H9 (cell line): ENCODE measurements around the gene TEX12. TPM values are rescaled to one million over a fixed set of nuclear protein-coding genes. Genes with fewer than 3 reads are reported as not detected.

ENCODE experiments used
- DNase-seq: peaks from one replicate; pipeline ENCODE4 v3.0.0-alpha.2; 2017
- H2AFZ ChIP-seq: one replicate; pipeline ENCODE4 v1.6.1; 2013; ENCODE audit warnings: mild to moderate bottlenecking, low read length, control low read depth, moderate library complexity
- H2AK5ac ChIP-seq: 2 replicates; pipeline ENCODE4 v1.6.1; 2013; ENCODE audit warnings: low read length, control low read depth, mixed read lengths; ENCODE audit not compliant: insufficient read length
- H2BK120ac ChIP-seq: one replicate; pipeline ENCODE4 v1.6.1; 2013; ENCODE audit warnings: low read depth, mild to moderate bottlenecking, low read length, control low read depth, inconsistent platforms; ENCODE audit not compliant: poor library complexity, severe bottlenecking
- H2BK12ac ChIP-seq: 2 replicates; pipeline ENCODE4 v1.6.1; 2013; ENCODE audit warnings: low read length, control low read depth, mixed read lengths, low read depth; ENCODE audit not compliant: insufficient read length
- H2BK15ac ChIP-seq: 2 replicates; pipeline ENCODE4 v1.6.1; 2013; ENCODE audit warnings: low read depth, low read length, control low read depth
- H2BK20ac ChIP-seq: one replicate; pipeline ENCODE4 v1.6.1; 2013; ENCODE audit warnings: low read depth, mild to moderate bottlenecking, low read length, control low read depth, inconsistent platforms; ENCODE audit not compliant: poor library complexity, severe bottlenecking
- H2BK5ac ChIP-seq: 2 replicates; pipeline ENCODE4 v1.6.1; 2013; ENCODE audit warnings: low read length, control low read depth, mixed read lengths; ENCODE audit not compliant: insufficient read length
- H3K14ac ChIP-seq: 2 replicates; pipeline ENCODE4 v1.6.1; 2013; ENCODE audit warnings: low read length, control low read depth; ENCODE audit not compliant: insufficient read depth
- H3K18ac ChIP-seq: 2 replicates; pipeline ENCODE4 v1.6.1; 2013; ENCODE audit warnings: low read depth, mild to moderate bottlenecking, mixed read lengths, low read length, control low read depth; ENCODE audit not compliant: insufficient read length
- H3K23ac ChIP-seq: 2 replicates; pipeline ENCODE4 v1.6.1; 2013; ENCODE audit warnings: low read length, control low read depth, mixed read lengths, low read depth; ENCODE audit not compliant: insufficient read length
- H3K23me2 ChIP-seq: 2 replicates; pipeline ENCODE4 v1.6.1; 2013; ENCODE audit warnings: low read depth, mild to moderate bottlenecking, mixed read lengths, low read length, control low read depth; ENCODE audit not compliant: insufficient read length, poor library complexity, severe bottlenecking
- H3K27ac ChIP-seq: 2 replicates; pipeline ENCODE4 v1.5.1; 2013; ENCODE audit warnings: low read length, control low read depth, mixed read lengths, low read depth; ENCODE audit not compliant: insufficient read length
- H3K27me3 ChIP-seq: 2 replicates; pipeline ENCODE4 v1.6.1; 2013; ENCODE audit warnings: low read length, control low read depth, inconsistent platforms; ENCODE audit not compliant: insufficient read depth
- H3K4ac ChIP-seq: 2 replicates; pipeline ENCODE4 v1.6.1; 2013; ENCODE audit warnings: low read depth, mild to moderate bottlenecking, control low read depth, inconsistent platforms, low read length, moderate library complexity
- H3K4me1 ChIP-seq: 2 replicates; pipeline ENCODE4 v1.6.1; 2013; ENCODE audit warnings: low read length, control low read depth, inconsistent platforms; ENCODE audit not compliant: insufficient read depth
- H3K4me2 ChIP-seq: 2 replicates; pipeline ENCODE4 v1.6.1; 2013; ENCODE audit warnings: low read length, control low read depth, mixed read lengths; ENCODE audit not compliant: insufficient read length, insufficient read depth
- H3K56ac ChIP-seq: 2 replicates; pipeline ENCODE4 v1.6.1; 2013; ENCODE audit warnings: low read depth, mild to moderate bottlenecking, mixed read lengths, low read length, control low read depth; ENCODE audit not compliant: insufficient read length
- H3K79me1 ChIP-seq: 2 replicates; pipeline ENCODE4 v1.6.1; 2013; ENCODE audit warnings: low read depth, mild to moderate bottlenecking, moderate library complexity, low read length, control low read depth, inconsistent platforms; ENCODE audit not compliant: insufficient read depth, poor library complexity, severe bottlenecking
- H3K79me2 ChIP-seq: 2 replicates; pipeline ENCODE4 v1.6.1; 2013; ENCODE audit warnings: low read length, control low read depth, inconsistent platforms; ENCODE audit not compliant: insufficient read depth
- H3K9ac ChIP-seq: 2 replicates; pipeline ENCODE4 v1.6.1; 2013; ENCODE audit warnings: low read length, control low read depth, mixed read lengths; ENCODE audit not compliant: insufficient read length; ENCODE audit errors: extremely low read depth
- H3K9me3 ChIP-seq: one replicate; pipeline ENCODE4 v1.6.1; 2013; ENCODE audit warnings: low read depth, low read length, inconsistent platforms; ENCODE audit not compliant: control insufficient read depth
- H3T11ph ChIP-seq: one replicate; pipeline ENCODE4 v1.6.1; 2013; ENCODE audit warnings: mild to moderate bottlenecking, low read length, control low read depth, inconsistent platforms
- H4K20me1 ChIP-seq: one replicate; pipeline ENCODE4 v1.6.1; 2013; ENCODE audit not compliant: control insufficient read depth, insufficient read length, insufficient read depth
- H4K5ac ChIP-seq: 2 replicates; pipeline ENCODE4 v1.6.1; 2013; ENCODE audit warnings: low read depth, mild to moderate bottlenecking, mixed read lengths, low read length, control low read depth; ENCODE audit not compliant: insufficient read length
- H4K8ac ChIP-seq: replicated peaks from 2 replicates; pipeline ENCODE4 v1.6.1; 2013; ENCODE audit warnings: low read length, control low read depth, mixed read lengths, low read depth; ENCODE audit not compliant: insufficient read length
- H4K91ac ChIP-seq: 2 replicates; pipeline ENCODE4 v1.6.1; 2013; ENCODE audit warnings: low read depth, mild to moderate bottlenecking, moderate library complexity, mixed read lengths, low read length, control low read depth; ENCODE audit not compliant: insufficient read length
- H3K27ac Mint-ChIP-seq, 3 experiments: 2 replicates in 2 of 3; 3 replicates in 1 of 3; pipeline ENCODE4 v1.8.0; 2020 to 2021; ENCODE audit warnings: mixed read lengths in 3 of 3, mild to moderate bottlenecking in 1 of 3, moderate library complexity in 1 of 3
- H3K27me3 Mint-ChIP-seq: 2 replicates; pipeline ENCODE4 v1.8.0; 2021; ENCODE audit warnings: low read depth, mild to moderate bottlenecking, moderate library complexity, mixed read lengths
- H3K36me3 Mint-ChIP-seq, 3 experiments: 2 replicates in 2 of 3; 3 replicates in 1 of 3; pipeline ENCODE4 v1.8.0; 2020 to 2021; ENCODE audit warnings: low read depth in 3 of 3, mixed read lengths in 3 of 3; ENCODE audit not compliant: insufficient read depth in 1 of 3
- H3K4me1 Mint-ChIP-seq, 2 experiments: 2 replicates each; pipeline ENCODE4 v1.8.0; 2020; ENCODE audit warnings: mixed read lengths in 2 of 2
- H3K4me3 Mint-ChIP-seq, 2 experiments: 2 replicates in 1 of 2; 3 replicates in 1 of 2; pipeline ENCODE4 v1.8.0; 2020 to 2021; ENCODE audit warnings: mild to moderate bottlenecking in 2 of 2, mixed read lengths in 2 of 2, moderate library complexity in 1 of 2
- H3K9me3 Mint-ChIP-seq, 2 experiments: 2 replicates in 1 of 2; 3 replicates in 1 of 2; pipeline ENCODE4 v1.8.0; 2020; ENCODE audit warnings: mild to moderate bottlenecking in 2 of 2, mixed read lengths in 2 of 2, moderate library complexity in 1 of 2
- CTCF ChIP-seq: fragments of 200-600 bp; sonication (generic); conservative IDR thresholded peaks from 3 replicates; pipeline ENCODE4 v1.8.0; 2021; ENCODE audit warnings: antibody characterized with exemption, mild to moderate bottlenecking
- WGBS: extraction: QIAGEN DNeasy Blood & Tissue Kit; methylation state at CpG from one replicate; pipeline ENCODE4 v1.1.7; 2013; ENCODE audit warnings: missing lambda C conversion rate, low lambda C conversion rate, mixed read lengths; ENCODE audit not compliant: insufficient read length; ENCODE audit errors: extremely low coverage; 5-methylcytosine and 5-hydroxymethylcytosine counted together
- total RNA-seq: library from RNA; stranded (reverse); gene quantifications from 2 replicates; pipeline ENCODE4 v1.2.1, GENCODE V29; 2021

Gene TEX12
- total RNA-seq, 1 experiment from 2014 or later = 0.31 TPM

GRCh38 chr11:112178428-112178827 is 11.3 kb downstream of the TEX12 start:
- Histone ChIP-seq H4K91ac (no peak overlapping the region), H4K20me1 (no peaks in the 10 kb centered on the region), H3K23me2 (no peaks in the 10 kb centered on the region), H3T11ph (no peak overlapping the region), H3K79me2 (no peaks in the 10 kb centered on the region), H2BK5ac (no peak overlapping the region), H2BK20ac (no peak overlapping the region), H3K9ac (no peak overlapping the region), H3K9me3 (no peaks in the 10 kb centered on the region), H3K23ac (no peak overlapping the region), H3K14ac (no peak overlapping the region), H2BK12ac (no peak overlapping the region), H2AK5ac (no peak overlapping the region), H3K4me2 (no peak overlapping the region), H2AFZ (no peak overlapping the region), H3K56ac (no peak overlapping the region), H3K4me1 (no peaks in the 10 kb centered on the region), H3K18ac (no peak overlapping the region), H3K4ac (no peak overlapping the region), H4K8ac (no peak overlapping the region), H2BK15ac (no peak overlapping the region), H4K5ac (no peak overlapping the region), H3K27me3 (no peaks in the 10 kb centered on the region), H3K27ac (no peak overlapping the region), H3K79me1 (no peaks in the 10 kb centered on the region), H2BK120ac (no peak overlapping the region)
- peaks cover 13% of the 10 kb centered on the region for H3K27me3 Mint-ChIP-seq
- no peak for TF ChIP-seq CTCF
- no peaks in the 10 kb centered on the region for H3K36me3 Mint-ChIP-seq
- no peak for DNase-seq
- no peak overlapping the region for H3K4me3 Mint-ChIP-seq
- 0 out of 4 replicates have a peak, but pooled peaks cover 0 to 2% of the 10 kb centered on the region in 2 experiments for H3K4me1 Mint-ChIP-seq
- WGBS = no CpG with 5 or more reads among the region's 1 CpG
- no peak overlapping the region for H3K27ac Mint-ChIP-seq
- H3K9me3 Mint-ChIP-seq = peaks cover 4 to 7% of the 10 kb centered on the region in 2 experiments; a peak in 4 of 5 replicates
